Stimulated activated naive B cell treated with anti-CD40 and anti-IgM and Interleukin-4, amounts not matched to agents 10 μg/mL and 1 μg/mL and 100 μg/mL, for 72 hours (primary cell): ENCODE measurements around the gene PPP2R3B.
"Not testable (repeated sequence)": the region's sequence is repeated elsewhere in the genome, so short reads cannot be mapped to it uniquely, and the experiment has no call there.

Experiments used
- ATAC-seq, 2 donors: fragments of 150-1000 bp; cut with Tn5 transposase; replicated peaks; 2 replicates each; pipeline ENCODE4 v1.10.0; 2021; ENCODE audit warnings: moderate library complexity in 1 of 2
- DNase-seq: peaks from one replicate; pipeline ENCODE4 v3.0.0; 2021
- H3K27ac Mint-ChIP-seq: one replicate; pipeline ENCODE4 v1.8.0; 2022; ENCODE audit warnings: mild to moderate bottlenecking, mixed read lengths
- H3K27me3 Mint-ChIP-seq, 2 donors: one replicate each; pipeline ENCODE4 v1.8.0; 2022; ENCODE audit warnings: mixed read lengths in 2 of 2
- H3K36me3 Mint-ChIP-seq, 2 donors: one replicate each; pipeline ENCODE4 v1.8.0; 2022; ENCODE audit warnings: mixed read lengths in 2 of 2, mild to moderate bottlenecking in 1 of 2
- H3K4me1 Mint-ChIP-seq, 2 donors: one replicate each; pipeline ENCODE4 v1.8.0; 2022; ENCODE audit warnings: mixed read lengths in 2 of 2, mild to moderate bottlenecking in 1 of 2
- H3K4me3 Mint-ChIP-seq, 2 donors: one replicate each; pipeline ENCODE4 v1.8.0; 2022; ENCODE audit warnings: mild to moderate bottlenecking in 2 of 2, mixed read lengths in 2 of 2, moderate library complexity in 1 of 2
- H3K9me3 Mint-ChIP-seq, 2 donors: one replicate each; pipeline ENCODE4 v1.8.0; 2022; ENCODE audit warnings: mixed read lengths in 2 of 2, mild to moderate bottlenecking in 1 of 2

Gene PPP2R3B

DNA sequence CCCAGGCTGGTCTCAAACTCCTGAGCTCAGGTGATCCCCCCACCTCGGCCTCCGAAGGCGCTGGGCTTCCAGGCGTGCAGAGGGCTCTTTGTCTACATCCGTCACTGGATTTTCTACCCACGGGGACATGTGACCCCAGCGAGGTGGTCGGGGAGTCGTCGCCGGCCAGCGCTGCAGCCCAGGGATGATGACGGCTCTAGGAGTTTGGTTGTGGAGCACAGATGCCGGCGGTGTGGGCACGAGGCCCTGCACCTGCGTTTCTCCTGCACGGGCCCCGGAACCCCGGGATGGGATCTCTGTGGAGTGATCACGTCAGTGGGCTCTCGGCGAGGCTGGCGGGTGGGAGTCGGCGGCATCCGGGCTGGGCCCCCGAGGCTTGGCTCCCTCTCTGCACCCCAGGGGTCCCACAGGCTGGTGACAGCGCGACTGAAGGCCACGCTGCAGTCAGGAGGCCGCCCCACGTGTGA lies 59.0 kb downstream of the PPP2R3B start:
- H3K9me3 Mint-ChIP-seq = no peaks in the 10 kb centered on the region
- peaks cover 2 to 3% of the 10 kb centered on the region in 2 donors for H3K36me3 Mint-ChIP-seq
- peaks cover 12 to 18% of the 10 kb centered on the region in 2 donors for H3K4me1 Mint-ChIP-seq
- H3K27me3 Mint-ChIP-seq = peaks cover 13 to 29% of the 10 kb centered on the region in 2 donors
- no peak for DNase-seq
- H3K4me3 Mint-ChIP-seq = no peak overlapping the region
- ATAC-seq = no peak
- peak overlapping the region; percentile 20 for H3K27ac Mint-ChIP-seq

DNA sequence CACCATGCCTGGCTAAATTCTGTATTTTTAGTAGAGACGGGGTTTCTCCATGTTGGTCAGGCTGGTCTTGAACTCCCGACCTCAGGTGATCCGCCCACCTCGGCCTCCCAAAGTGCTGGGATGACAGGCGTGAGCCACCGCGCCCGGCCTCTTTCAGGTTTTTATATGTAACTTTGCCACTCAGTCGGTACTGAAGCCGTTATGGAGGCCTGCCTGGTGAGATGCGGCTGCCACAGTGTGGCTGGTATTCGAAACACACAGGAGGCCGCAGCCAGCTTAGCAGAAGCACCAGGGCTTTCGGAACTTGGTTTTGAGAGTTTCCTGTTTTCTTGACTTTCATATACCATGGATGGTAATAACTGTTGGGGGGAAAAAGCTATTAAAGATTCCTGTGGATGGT lies 62.0 kb downstream of the PPP2R3B start:
- H3K36me3 Mint-ChIP-seq, DNase-seq: not testable (repeated sequence)
- ATAC-seq = peak in 1 of 2 donors; percentile 16

DNA sequence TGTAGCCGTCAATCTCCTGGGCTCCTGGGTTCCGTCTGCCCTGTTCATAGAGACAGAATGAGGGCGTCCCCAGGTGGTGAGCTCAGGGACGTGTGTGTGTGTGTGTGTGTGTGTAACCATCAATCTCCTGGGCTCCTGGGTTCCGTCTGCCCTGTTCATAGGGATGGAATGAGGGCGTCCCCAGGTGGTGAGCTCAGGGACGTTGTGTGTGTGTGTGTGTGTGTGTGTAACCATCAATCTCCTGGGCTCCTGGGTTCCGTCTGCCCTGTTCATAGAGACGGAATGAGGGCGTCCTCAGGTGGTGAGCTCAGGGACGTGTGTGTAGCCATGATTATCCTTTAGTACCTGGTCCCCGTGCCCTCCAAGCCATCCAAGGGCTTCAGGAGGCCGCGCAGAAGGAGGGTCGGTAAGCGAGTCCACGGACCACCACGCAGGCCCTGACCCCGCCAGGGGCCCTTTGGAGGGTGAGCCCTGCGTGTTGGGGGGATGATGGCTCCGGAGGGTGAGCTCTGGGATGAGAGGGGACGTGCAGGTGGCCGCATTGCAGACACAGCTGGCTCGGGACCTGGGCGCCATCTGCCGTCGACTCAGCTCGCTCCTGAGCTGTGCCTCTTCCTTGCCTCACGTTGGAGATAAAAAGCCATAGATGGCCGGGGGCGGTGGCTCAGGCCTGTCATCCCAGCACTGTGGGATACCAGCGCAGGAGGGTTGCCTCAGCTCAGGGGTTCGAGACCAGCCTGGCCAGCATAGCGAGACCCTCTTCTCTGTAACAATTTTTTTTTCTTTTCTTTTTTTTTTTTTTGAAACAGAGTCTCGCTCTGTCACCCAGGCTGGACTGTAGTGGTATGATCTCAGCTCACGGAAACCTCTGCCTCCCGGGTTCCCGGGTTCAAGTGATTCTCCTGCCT lies 62.7 kb downstream of the PPP2R3B start:
- Mint-ChIP-seq H3K9me3 (no peaks in the 10 kb centered on the region), H3K27ac (peak overlapping the region; percentile 68), H3K36me3 (peaks cover 0 to 3% of the 10 kb centered on the region in 2 donors), H3K27me3 (peaks cover 5 to 13% of the 10 kb centered on the region in 2 donors), H3K4me1 (peaks cover 13 to 25% of the 10 kb centered on the region in 2 donors), H3K4me3 (peak overlapping the region in 1 of 2 donors; percentile 1)
- ATAC-seq = peak; percentile 4 to 14
- no peak for DNase-seq

More for the DNA sequence above, 62.0 kb downstream of the PPP2R3B start:
- not testable (repeated sequence) for H3K27ac Mint-ChIP-seq, H3K4me3 Mint-ChIP-seq, H3K9me3 Mint-ChIP-seq
- H3K27me3 Mint-ChIP-seq = peaks cover 5 to 19% of the 10 kb centered on the region in 2 donors
- H3K4me1 Mint-ChIP-seq = peaks cover 13 to 25% of the 10 kb centered on the region in 2 donors

GRCh38 chrX:320126-320783 lies 66.5 kb downstream of the PPP2R3B start:
- DNase-seq (no peak), ATAC-seq (no peak)
- Mint-ChIP-seq H3K27ac (peak overlapping the region; percentile 95), H3K9me3 (peaks cover 0 to 2% of the 10 kb centered on the region in 2 donors), H3K27me3 (peaks cover 5 to 7% of the 10 kb centered on the region in 2 donors), H3K36me3 (peaks cover 4 to 8% of the 10 kb centered on the region in 2 donors), H3K4me1 (peaks cover 23 to 25% of the 10 kb centered on the region in 2 donors), H3K4me3 (peak overlapping the region; percentile 89 to 90)

- peak overlapping the region; percentile 89 to 90 for H3K4me3 Mint-ChIP-seq
- DNase-seq = no peak
- peaks cover 4 to 8% of the 10 kb centered on the region in 2 donors for H3K36me3 Mint-ChIP-seq
- peak overlapping the region; percentile 96 for H3K27ac Mint-ChIP-seq
- peaks cover 0 to 2% of the 10 kb centered on the region in 2 donors for H3K9me3 Mint-ChIP-seq
- H3K4me1 Mint-ChIP-seq = peaks cover 20 to 25% of the 10 kb centered on the region in 2 donors
- no peak for ATAC-seq
- H3K27me3 Mint-ChIP-seq = peaks cover 5 to 7% of the 10 kb centered on the region in 2 donors
These were observed 67.1 kb downstream of the PPP2R3B start for GRCh38 chrX:319579-320125.

DNA sequence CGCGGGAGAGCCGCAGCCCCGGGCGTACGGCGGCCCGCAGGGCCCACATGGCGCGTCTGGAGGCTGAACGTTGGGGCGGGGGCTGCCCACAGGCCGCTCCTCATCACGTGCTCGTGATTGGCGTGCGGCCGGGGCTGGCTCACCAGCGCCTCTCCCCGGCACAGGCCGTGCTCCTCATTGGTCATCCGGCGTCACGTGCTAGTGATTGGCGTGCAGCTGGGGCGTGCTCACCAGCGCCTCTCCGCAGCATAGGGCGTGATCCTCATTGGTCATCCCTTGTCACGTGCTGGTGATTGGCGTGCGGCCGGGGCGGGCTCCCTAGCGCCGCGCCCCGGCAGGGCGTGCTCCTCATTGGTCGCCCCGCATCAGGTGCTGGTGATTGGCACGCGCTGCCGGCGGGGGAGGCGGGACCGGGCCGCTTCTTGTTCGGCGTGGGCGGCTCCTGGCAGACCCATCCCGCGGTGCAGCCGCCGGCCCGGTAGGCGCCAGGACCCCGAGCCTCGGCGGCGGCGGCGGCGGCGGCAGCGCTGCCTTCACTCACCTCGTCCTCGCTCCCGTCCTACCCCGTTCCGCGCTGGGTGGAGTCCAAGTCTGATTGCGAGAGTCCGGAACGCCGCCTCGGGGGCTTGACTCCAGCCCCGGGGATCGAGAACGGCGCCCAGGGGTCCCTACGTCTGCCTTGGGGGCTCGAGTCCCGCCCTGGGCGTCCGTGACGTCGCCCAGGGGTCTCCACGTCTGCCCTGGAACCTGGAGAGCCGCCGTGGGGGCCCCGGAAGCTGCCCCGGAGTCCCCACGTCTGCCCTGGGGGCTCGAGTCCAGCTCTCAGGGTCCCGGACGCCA lies 67.7 kb downstream of the PPP2R3B start, which contains the start of gene GTPBP6:
Gene GTPBP6 (minus strand): TSS at position 58 of the 840 bp plus-strand sequence. CDS start 9 bp downstream, at position 49.
- Mint-ChIP-seq H3K27ac (peak within 1 kb of the TSS; percentile 98), H3K4me3 (peak within 1 kb of the TSS; percentile 89 to 90), H3K4me1 (peaks cover 20 to 25% of the 10 kb centered on the region in 2 donors), H3K9me3 (peaks cover 0 to 2% of the 10 kb centered on the region in 2 donors), H3K36me3 (peaks cover 4 to 8% of the 10 kb centered on the region in 2 donors), H3K27me3 (peaks cover 5 to 7% of the 10 kb centered on the region in 2 donors)
- DNase-seq = peak; percentile 100
- peak; percentile 80 for ATAC-seq

DNA sequence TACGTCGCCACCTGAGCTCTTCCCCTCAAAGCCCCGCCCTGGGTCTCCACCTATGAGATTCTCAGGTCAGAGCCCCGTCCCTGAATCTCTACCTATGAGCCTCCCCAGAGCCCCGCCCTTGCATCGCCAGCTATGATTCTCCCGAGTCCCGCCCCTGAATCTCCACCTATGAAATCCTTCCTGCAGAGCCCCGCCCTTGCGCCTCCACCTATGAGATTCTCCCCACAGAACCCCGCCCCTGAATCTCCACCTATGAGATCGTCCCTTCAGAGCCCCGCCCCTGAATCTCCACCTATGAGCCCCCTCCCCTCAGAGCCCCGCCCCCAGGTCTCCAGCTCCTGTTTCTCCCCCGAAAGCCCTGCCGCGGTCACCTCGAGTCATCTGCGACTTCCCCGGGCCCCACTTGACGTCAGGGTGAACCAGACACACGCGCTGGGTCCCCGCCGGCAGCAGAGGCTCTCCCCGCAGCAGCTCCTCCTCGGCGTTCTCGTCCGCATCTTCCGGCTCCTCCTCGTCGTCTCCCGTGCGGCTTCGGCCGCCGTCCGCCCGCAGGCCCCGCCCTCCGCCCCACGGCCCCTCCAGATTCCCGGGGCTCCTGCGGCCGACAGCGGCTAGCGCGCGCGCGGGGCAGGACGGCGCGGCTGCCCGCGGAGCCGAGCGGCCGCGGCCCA lies 68.5 kb downstream of the PPP2R3B start:
- Mint-ChIP-seq H3K9me3 (peaks cover 0 to 2% of the 10 kb centered on the region in 2 donors), H3K36me3 (peaks cover 8 to 12% of the 10 kb centered on the region in 2 donors), H3K27ac (peak overlapping the region; percentile 98), H3K4me3 (peak overlapping the region; percentile 86 to 90), H3K4me1 (peaks cover 15 to 19% of the 10 kb centered on the region in 2 donors), H3K27me3 (peaks cover under 1 to 2% of the 10 kb centered on the region in 2 donors)
- ATAC-seq = peak; percentile 73 to 75
- DNase-seq = peak; percentile 98

DNA sequence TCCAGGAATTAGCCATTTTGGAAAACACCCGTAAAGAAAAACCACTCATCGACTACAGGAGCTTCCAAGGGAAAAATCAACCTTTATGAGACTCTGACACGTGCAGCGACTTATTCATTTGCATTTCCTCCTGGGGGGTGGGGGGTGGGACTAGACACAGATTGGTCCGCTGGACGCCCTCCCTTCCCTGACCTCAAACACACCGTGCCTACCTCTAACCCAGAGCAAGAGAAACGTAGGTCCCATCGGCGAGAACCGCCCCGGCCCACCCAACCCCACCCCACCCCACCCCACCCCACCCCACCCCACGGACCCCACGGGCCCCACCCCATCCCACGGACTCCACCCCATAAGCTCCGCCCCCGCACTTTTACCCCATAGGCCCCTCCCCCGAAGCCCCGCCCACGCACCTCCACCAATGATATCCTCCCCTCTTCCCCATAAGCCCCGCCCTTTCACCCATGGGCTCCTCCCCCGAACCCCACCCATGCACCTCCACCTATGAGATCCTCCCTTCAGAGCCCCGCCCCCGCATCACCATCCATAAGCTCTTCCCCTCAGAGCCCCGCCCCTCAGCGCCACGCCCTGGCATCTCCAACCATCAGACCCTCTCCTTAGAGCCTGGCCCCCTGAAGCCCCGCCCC lies 69.2 kb downstream of the PPP2R3B start:
- no peaks in the 10 kb centered on the region for H3K27me3 Mint-ChIP-seq
- peaks cover 13% of the 10 kb centered on the region in 2 donors for H3K4me1 Mint-ChIP-seq
- H3K4me3 Mint-ChIP-seq = peak overlapping the region; percentile 86 to 90
- H3K9me3 Mint-ChIP-seq = peaks cover 0 to 2% of the 10 kb centered on the region in 2 donors
- ATAC-seq (no peak), DNase-seq (no peak)
- peak overlapping the region; percentile 98 for H3K27ac Mint-ChIP-seq
- H3K36me3 Mint-ChIP-seq = peaks cover 14 to 15% of the 10 kb centered on the region in 2 donors

DNA sequence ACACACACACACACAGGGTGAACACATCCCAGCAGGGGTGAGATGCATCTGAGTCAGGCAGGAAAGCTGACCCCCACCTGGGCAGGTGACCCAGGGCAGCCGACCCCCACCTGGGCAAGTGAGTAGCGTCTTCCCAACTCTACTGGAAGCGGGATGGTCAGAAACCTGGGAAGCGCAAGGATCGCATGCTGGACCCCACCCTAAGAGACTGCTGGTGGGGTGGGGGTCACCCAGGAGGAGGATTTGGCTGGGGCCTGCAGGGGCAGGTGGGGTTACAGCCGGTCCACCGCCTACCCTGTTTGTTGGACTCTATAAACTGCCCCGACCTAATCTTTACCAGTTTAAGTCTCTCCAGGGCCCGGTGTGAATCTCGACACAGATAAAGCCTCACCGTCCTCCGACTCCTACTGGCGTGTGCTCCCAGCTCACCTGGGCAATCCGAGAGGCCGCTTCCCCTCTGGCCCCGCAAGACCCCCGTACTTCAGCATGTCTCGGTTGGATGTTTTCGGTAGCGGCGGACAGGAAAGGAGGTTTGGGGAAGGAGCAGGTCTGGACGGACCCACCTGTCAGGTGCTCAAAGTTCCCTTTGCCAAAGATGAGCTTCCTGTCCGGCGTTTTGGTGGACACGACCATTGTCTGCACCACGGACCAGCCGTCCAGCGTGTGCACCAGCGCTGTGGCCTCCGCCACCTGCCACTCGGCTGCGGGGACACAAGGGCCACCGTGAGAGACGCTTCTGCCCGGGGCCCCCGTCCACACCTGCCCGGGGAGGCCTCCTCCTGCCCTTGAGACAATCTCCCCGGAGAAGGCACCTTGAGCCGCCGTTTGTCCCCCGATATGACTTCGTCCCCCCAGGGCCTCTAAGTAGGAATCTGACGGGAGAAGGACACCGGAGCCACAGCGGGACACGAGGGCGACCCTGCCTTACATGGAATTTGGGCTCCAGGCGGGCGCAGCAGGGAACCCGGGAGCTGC lies 70.1 kb downstream of the PPP2R3B start:
- Mint-ChIP-seq H3K4me1 (peaks cover 11 to 13% of the 10 kb centered on the region in 2 donors), H3K27ac (peak overlapping the region; percentile 47), H3K9me3 (peaks cover 0 to 2% of the 10 kb centered on the region in 2 donors), H3K4me3 (peak overlapping the region; percentile 54 to 56), H3K36me3 (peaks cover 22 to 23% of the 10 kb centered on the region in 2 donors), H3K27me3 (no peaks in the 10 kb centered on the region)
- ATAC-seq (no peak), DNase-seq (no peak)

DNA sequence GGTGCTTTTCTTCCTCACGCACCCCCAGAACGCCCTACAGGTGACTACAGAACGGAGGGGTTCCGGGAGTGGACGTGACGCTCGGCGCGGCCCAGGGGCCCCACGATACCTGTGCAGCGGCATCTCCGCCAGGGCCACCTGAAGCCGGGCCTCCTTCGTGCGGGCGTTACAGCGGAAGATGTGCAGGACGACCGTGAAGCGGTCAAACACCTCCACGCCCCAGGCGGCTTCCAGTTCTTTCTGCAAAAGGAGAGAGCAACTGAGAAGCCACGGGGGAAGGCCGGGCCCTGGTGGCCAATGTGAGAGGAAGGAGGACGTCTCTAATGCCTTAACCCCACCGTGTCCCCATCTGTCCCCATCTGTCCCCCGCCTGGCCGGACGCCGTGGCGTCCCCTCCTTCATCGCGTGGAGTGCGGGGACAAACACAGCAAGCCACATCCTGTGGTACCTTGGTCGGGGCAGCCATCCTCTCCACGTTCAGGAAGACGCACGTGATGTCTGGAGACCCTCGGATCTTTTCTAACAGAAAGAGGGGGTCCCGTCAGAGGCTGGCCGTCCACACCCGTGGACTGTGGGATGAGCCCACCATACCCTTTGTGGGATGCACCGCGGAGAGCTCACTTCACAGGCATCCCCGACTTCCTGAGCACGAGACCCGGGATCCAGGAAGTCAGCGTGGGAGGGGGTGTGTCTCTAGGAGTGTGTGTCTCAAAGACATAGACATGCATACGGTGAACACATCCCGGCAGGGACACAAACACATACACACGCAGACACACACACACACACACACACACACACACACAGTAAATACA lies 71.7 kb downstream of the PPP2R3B start:
- Mint-ChIP-seq H3K27ac (no peak overlapping the region), H3K9me3 (peaks cover 0 to 2% of the 10 kb centered on the region in 2 donors), H3K4me3 (no peak overlapping the region), H3K36me3 (peaks cover 31 to 32% of the 10 kb centered on the region in 2 donors), H3K4me1 (peaks cover 1 to 9% of the 10 kb centered on the region in 2 donors), H3K27me3 (no peaks in the 10 kb centered on the region)
- ATAC-seq (no peak), DNase-seq (no peak)

DNA sequence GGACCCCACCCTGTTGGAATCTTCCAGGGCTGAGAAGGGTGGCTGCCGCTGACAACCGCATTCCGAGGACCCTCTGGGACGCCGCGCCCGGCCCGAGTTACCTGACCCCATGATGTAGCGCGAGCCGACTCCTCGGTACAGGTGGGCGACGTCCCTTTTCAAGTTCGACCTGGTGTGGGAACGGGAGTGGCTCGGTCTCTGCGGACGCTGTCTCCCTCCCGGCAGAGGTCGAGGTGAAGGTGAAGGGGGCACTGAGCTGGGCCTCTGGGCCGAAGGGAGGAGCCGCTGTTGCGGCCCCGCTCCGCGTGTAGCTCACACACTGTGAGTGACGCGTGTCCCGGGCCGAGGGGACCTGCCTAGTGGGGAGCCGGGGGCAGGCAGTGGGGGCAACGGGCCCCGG lies 72.7 kb downstream of the PPP2R3B start:
- Mint-ChIP-seq H3K27me3 (no peaks in the 10 kb centered on the region), H3K27ac (no peak overlapping the region), H3K36me3 (peaks cover 38 to 39% of the 10 kb centered on the region in 2 donors), H3K4me3 (no peak overlapping the region), H3K9me3 (peaks cover 0 to 2% of the 10 kb centered on the region in 2 donors), H3K4me1 (peaks cover 0 to 9% of the 10 kb centered on the region in 2 donors)
- DNase-seq (no peak), ATAC-seq (no peak)
